Stimulated activated CD8-positive, alpha-beta memory T cell treated with anti-CD3 and anti-CD28 coated beads, Interleukin-4, amount 100 ng/mL, for 48 hours (primary cell): ENCODE data around the gene DSCAM.

Source experiments
- DNase-seq: peaks from one replicate; pipeline ENCODE4 v3.0.0-alpha.2; 2020

The DSCAM gene

GRCh38 chr21:40689840-40690360 lies 157.1 kb downstream of the DSCAM start:
- DNase-seq, result no peak

GRCh38 chr21:40689217-40689616 lies 157.7 kb downstream of the DSCAM start:
- DNase-seq, result no peak

- DNase-seq, result no peak
Observed at GRCh38 chr21:40688106-40688864, 158.7 kb downstream of the DSCAM start.

DNA sequence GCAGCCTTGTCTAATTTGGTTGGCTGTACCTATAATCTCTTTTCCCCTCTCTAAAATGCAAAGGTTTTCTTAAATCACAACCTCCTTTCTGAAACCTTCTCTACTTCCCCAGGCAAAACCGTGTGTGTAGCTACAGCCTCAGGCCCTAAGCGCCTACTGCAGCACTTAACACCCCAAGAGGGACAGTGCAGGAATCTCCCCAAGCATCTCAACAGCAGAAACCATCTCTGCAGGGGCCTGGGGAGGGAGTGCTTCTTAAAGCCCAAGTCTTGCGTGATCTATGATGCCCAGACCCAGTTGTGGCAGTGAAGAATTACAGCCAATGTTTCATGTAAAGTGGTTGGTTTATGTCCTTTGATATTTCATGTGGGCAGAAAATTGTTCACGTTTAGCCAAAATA lies 159.3 kb downstream of the DSCAM start:
- DNase-seq, result no peak

DNA sequence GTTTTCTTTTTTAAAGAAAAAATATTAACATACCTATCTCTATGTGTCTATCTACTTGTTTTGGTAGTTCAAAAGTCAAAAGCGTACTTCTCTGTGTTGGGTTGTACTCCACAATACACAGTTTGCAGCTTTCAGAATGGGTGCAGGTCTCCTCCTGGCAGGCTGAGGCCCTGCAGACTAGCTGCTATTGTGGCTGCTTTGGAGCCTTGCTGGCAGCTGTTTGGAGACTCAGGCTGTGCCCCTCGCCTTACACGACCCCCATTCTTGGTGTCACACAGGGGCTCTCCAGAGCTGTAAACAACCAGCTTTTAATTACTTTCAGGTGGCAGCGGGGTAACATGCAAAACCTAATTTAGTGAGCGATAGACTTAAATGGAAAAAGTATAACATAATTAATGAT lies 160.4 kb downstream of the DSCAM start:
- no peak for DNase-seq

DNA sequence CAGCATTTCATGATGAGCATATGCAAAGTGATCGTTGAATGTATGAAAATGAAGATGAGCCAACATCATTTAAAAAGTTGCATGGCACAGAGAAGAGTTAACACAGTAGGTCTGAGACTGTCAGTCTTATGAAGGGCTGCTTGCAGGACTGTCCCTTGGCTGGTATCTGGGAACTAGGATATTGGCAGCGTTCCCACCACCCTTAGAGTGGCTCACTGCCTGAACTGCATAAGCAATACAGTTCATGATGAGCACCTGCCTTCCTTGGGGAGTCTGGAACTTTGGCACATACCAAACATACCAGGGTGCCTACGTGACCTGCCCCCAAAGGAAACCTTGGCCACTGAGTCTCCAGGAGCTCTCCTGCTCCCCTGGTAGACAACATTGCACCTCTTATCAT lies 161.8 kb downstream of the DSCAM start:
- no peak for DNase-seq

- no peak for DNase-seq
Observed at GRCh38 chr21:40684726-40685125, 162.2 kb downstream of the DSCAM start.

DNA sequence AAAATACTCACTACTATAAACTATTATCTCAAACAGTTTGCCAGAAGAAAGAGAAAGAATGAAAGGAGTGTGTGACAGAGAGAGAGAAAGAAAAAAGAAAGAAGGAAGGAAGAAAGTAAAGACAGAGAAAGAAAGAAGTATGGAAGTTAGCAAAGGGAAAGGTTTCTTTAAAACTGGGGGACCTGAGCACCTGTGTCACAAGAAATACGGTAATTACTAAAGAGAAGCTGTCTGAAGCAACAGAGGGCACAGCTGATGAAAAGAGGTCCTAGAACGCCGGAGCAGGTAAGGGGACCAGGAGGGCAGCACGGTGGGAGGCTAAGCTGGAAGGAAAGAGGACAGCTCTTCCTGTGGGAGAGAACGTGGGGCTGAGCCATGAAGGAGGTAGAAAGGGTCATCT lies 163.6 kb downstream of the DSCAM start:
- DNase-seq, result no peak

- DNase-seq, result no peak
Observed at GRCh38 chr21:40681164-40681859, 165.6 kb downstream of the DSCAM start.

- DNase-seq, result no peak
Observed at GRCh38 chr21:40680311-40680710, 166.6 kb downstream of the DSCAM start.

DNA sequence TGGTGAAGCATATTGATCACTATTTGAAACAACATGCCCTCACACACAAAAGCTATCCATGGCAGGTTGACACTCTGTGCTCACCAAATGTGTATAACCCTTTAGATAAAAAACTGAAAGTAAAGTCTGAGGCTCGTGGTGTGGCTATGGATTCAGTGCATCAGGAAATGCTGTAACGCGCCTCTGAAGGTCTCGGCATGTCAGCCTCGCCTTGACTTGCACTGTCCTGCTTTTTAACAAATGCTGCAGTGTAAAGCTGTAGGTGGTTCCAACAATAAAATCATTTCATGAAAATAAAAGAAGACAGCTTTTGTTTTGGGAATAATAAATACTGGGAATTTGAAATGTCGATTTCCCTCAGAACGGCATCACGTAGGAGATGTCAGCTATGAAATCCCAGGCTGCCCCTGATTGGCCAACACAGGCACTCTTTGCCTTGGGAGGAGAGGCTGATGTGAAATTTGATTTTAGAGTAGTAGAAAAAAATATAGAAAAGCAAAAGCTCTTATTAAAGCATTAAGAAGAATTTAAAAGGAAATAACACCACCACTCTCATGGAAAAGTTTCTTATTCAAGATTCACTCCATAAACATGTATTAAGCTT lies 168.2 kb downstream of the DSCAM start:
- no peak for DNase-seq

- DNase-seq, result no peak
Observed at GRCh38 chr21:40675017-40675416, 171.9 kb downstream of the DSCAM start.

DNA sequence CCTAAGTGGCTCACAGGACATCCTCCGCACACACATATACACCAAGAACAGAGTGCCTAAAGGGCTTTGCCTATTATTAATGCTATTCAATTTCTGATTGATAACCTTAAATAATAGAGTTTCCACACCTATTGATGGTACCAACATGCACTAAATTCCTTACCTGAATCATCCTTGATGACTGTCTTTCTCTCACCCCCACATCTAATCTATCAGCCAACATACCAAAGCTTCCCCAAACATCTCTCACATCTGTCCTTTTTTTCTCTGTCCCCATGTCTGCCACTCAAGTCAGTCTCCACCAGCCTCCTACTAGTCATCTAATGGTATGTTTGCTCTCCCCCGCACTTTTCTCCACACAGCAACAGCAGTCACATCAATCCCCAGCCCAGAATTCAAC lies 174.4 kb downstream of the DSCAM start:
- no peak for DNase-seq

DNA sequence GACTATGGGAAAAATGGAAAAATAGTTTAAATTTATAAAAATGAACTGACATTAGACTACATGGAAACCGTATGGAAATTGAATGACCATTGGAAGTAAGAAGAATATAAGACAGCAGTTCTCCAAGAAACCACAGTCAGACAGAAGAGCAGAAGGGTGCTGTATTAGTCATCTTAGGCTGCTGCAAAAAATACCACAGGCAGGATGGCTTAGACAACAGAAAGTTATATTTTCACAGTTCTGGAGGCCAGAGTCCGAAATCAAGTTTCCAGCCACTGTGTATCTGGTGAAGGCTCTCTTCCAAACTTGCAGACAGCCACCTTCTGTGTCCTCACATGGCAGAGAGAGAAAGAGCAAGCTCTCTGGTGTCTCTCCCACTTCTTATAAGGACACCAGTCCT lies 175.2 kb downstream of the DSCAM start:
- no peak for DNase-seq

DNA sequence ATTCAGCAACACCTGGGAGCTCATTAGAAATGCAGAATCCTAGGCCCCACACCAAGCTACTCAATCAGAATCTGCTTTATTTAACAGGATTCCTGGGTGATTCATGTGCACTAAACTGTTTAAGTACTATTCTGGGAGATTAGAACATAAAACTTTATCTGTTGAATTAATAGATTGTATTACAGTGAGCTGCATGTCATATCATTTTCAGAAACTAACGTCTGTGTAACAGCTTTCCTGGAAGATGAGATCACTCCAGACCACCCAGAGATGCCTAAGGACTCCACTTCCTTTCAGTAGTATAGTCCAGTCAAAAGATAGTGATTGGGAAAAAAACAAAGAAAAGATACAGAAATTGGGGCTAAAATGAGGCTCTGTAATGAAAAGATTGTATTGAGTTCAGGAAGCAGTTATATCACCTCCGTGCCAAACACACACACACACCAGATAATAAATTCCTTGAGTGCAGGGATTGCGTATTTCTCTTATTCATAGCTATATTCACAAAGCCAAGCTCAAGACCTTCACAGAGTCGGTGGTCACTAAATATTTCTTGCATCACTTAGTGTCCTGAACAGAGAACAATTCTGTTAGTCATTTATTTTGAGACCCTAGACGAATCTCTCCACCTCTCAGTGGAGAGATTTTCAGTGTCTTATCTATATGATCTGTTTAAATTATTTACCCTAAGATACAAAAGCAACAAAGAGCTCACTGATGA lies 178.2 kb downstream of the DSCAM start:
- no peak for DNase-seq

GRCh38 chr21:40667967-40668366 lies 179.0 kb downstream of the DSCAM start:
- DNase-seq, result no peak

DNA sequence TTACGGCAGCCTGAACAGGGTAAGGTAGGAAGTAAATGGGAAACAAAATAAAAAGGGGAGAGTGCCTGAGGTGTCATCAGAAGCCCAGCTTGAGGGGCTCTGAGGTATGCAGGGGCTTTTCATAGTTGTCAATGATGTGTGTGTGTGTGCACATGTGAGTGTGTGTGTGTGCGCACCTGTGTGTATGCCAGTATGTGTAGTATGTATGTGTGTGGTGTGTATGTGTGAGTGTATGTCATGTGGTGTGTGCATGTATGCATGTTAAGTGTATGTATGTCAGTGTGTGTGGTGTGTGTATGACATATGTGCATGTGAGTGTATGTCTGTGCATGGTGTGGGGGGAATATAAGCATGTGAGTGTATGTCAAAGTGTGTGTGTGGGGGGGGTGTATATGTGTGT lies 184.1 kb downstream of the DSCAM start:
- no peak for DNase-seq

- DNase-seq, result no peak
Observed at GRCh38 chr21:40660461-40660860, 186.5 kb downstream of the DSCAM start.

DNA sequence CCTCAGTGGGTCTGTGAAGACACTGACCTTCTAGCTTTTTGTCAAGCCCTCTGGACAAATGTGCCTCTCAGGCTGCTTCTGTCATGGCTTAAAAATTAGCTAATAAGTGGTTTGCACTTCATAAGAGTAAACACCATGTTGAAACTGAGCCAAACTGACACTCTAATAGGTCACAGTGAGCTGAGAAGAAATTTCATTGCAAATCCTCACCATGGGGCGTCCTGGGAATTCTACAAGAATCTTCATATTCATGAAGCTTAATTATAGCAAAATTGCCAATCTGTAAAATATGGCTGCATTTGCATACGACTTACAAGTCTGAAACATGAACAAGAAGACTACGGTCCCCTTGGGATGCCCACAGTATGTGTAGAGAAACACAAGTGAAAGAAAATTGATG lies 188.6 kb downstream of the DSCAM start:
- DNase-seq, result no peak

- DNase-seq, result no peak
Observed at GRCh38 chr21:40652436-40652835, 194.5 kb downstream of the DSCAM start.

DNA sequence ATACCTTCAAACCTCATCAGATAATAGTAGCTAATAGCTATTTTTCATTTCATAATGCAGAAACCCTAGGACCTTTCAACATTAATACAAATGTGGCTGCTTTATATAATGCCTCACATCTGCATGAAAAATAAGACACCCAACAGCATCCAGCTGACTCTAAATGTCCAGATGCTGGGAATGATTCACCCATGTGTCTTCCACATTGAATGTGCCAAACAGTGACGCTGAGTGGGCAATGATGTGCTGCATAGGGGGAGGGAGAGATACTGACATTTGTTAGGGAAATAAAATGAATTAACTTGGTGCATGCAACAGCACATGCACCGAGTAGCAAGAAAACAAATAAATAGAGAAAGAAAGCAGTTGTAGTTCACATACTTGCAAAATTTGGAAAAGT lies 199.3 kb downstream of the DSCAM start:
- no peak for DNase-seq

DNA sequence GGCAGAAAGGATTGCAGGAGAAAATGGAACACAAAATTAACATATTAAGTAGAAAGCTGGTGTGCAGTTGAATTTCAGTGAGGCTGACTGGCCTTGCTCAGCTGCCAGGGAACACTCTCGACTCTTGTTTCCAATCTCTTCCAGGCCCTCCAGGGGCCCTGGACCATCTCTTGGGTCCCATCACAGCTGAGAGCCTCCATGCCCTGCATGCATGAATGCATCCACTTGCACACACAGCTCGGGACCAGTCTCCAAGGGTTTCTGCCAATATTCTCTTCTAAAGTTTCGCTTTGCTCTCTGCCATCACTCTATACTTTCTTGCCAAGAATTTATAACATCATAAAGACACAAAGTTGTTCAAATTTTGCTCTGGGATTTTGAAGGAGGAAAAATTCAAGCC lies 200.3 kb downstream of the DSCAM start:
- no peak for DNase-seq

DNA sequence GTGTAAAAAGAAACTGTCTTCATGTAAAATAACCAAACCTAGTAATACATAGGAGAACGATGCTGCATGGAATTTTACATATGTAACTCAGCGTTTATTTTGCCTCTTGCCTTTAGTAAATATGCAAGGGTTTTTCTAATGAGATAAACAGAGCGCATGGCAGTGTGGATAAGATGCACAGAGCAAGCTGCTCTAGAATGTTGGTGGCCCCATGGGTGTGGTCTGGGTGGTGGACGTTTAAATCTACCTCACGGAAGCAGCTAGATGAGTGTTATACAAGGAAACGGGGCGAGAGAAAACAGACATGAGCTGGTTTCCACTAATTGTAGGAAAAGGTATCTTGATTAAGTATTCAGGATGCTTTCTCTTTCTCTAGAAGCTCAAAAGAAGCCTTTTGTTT lies 205.9 kb downstream of the DSCAM start:
- DNase-seq, result no peak
